Calu3 (cell line): ENCODE results near the gene NAT8L. TPM values are rescaled to one million over a fixed set of nuclear protein-coding genes. Genes with fewer than 3 reads are reported as not detected.

Source experiments
- BruUV-seq: library from RNA; stranded (reverse); fragments of 400-500 nt; replicated peaks from 2 replicates; lab custom pipeline; 2021; lab: Mats Ljungman, UMichigan
- CTCF ChIA-PET: fragments of 300-600 bp; sonication (Branson Sonifier 250); formaldehyde crosslinking; loops from one replicate; lab custom pipeline; 2022; ENCODE audit warnings: antibody characterized with exemption; lab: Charles Lee
- DNase-seq: peaks from one replicate; pipeline ENCODE4 v3.0.0; 2022
- H3K27ac Mint-ChIP-seq: one replicate; pipeline ENCODE4 v1.8.0; 2022; ENCODE audit warnings: mixed read lengths; ENCODE audit not compliant: unreplicated experiment
- H3K27me3 Mint-ChIP-seq: one replicate; pipeline ENCODE4 v1.8.0; 2022; ENCODE audit warnings: mixed read lengths; ENCODE audit not compliant: unreplicated experiment
- H3K36me3 Mint-ChIP-seq: one replicate; pipeline ENCODE4 v1.8.0; 2022; ENCODE audit warnings: mild to moderate bottlenecking, moderate library complexity, mixed read lengths; ENCODE audit not compliant: insufficient read depth, unreplicated experiment
- H3K4me1 Mint-ChIP-seq: one replicate; pipeline ENCODE4 v1.8.0; 2022; ENCODE audit warnings: mild to moderate bottlenecking, low read depth, mixed read lengths; ENCODE audit not compliant: unreplicated experiment
- H3K4me3 Mint-ChIP-seq: one replicate; pipeline ENCODE4 v1.8.0; 2022; ENCODE audit warnings: mild to moderate bottlenecking, low read depth, moderate library complexity, mixed read lengths; ENCODE audit not compliant: unreplicated experiment
- H3K9me3 Mint-ChIP-seq: one replicate; pipeline ENCODE4 v1.8.0; 2022; ENCODE audit warnings: low read depth, mixed read lengths; ENCODE audit not compliant: unreplicated experiment
- intact Hi-C: fragments of 100-400 bp; cut with micrococcal nuclease; formaldehyde crosslinking; loops from one replicate; pipeline ENCODE4 v1.10.0; 2022; ENCODE audit not compliant: unreplicated experiment
- total RNA-seq: library from RNA; stranded (reverse); gene quantifications from 2 replicates; pipeline ENCODE4 v1.2.3, GENCODE V29; 2022
- TF ChIP-seq, protein P1 (sequence below): fragments of 200-600 bp; IDR thresholded peaks from one replicate; pipeline ENCODE4 v1.8.0; 2022; ENCODE audit warnings: antibody characterized with exemption; ENCODE audit not compliant: unreplicated experiment

NAT8L gene
- total RNA-seq, 1 experiment from 2014 or later = 0.83 TPM

DNA sequence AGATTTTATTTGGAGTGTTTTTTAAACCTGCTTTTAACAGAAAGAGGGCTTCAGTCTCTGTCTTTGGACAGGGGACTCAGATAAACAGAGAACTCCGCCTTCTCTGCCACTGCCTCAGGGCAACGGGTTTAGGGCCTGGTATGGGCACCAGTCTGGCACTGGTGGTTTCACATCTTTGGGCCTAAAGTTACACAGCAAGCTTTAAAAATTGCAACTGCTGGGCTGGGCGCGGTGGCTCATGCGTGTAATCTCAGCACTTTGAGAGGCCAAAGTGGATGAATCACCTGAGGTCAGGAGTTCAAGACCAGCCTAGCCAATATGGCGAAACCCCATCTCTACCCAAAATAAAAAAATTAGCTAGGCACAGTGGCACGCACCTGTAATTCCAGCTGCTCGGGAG is 10.3 kb upstream of the NAT8L start:
- Mint-ChIP-seq H3K27ac (no peak overlapping the region), H3K4me3 (no peak overlapping the region), H3K36me3 (no peaks in the 10 kb centered on the region), H3K4me1 (no peaks in the 10 kb centered on the region), H3K9me3 (no peaks in the 10 kb centered on the region), H3K27me3 (no peaks in the 10 kb centered on the region)
- BruUV-seq = no TSS peak
- intact Hi-C loops = no loop called here
- DNase-seq = no peak
- TF ChIP-seq, protein P1, sequence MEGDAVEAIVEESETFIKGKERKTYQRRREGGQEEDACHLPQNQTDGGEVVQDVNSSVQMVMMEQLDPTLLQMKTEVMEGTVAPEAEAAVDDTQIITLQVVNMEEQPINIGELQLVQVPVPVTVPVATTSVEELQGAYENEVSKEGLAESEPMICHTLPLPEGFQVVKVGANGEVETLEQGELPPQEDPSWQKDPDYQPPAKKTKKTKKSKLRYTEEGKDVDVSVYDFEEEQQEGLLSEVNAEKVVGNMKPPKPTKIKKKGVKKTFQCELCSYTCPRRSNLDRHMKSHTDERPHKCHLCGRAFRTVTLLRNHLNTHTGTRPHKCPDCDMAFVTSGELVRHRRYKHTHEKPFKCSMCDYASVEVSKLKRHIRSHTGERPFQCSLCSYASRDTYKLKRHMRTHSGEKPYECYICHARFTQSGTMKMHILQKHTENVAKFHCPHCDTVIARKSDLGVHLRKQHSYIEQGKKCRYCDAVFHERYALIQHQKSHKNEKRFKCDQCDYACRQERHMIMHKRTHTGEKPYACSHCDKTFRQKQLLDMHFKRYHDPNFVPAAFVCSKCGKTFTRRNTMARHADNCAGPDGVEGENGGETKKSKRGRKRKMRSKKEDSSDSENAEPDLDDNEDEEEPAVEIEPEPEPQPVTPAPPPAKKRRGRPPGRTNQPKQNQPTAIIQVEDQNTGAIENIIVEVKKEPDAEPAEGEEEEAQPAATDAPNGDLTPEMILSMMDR = no peak
- CTCF ChIA-PET = no interaction called here

- intact Hi-C loops = no loop called here
- no peaks in the 10 kb centered on the region for H3K27me3 Mint-ChIP-seq
- CTCF ChIA-PET = no interaction called here
- no peak overlapping the region for H3K27ac Mint-ChIP-seq
- DNase-seq = no peak
- no peaks in the 10 kb centered on the region for H3K9me3 Mint-ChIP-seq
- H3K4me3 Mint-ChIP-seq = no peak overlapping the region
- H3K4me1 Mint-ChIP-seq = no peaks in the 10 kb centered on the region
- no peaks in the 10 kb centered on the region for H3K36me3 Mint-ChIP-seq
- BruUV-seq = no TSS peak
- TF ChIP-seq, protein P1 = no peak
Observed at GRCh38 chr4:2049381-2049780, 9.7 kb upstream of the NAT8L start.

DNA sequence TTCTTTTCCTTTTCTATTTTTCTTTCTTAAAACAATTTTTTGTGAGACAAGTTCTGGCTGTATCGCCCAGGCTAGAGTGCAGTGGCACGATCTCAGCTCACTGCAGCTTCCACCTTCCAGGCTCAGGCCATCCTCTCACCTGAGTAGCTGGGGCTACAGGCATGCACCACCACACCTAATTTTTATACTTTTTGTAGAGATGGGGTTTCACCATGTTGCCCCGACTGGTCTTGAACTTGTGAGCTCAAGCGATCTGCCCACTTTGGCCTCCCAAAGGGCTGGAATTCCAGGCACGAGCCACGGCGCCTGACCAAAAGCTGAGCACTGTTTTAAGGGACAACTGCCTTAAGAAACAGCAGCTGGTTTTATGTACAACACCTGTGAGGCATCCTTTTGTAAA is 9.3 kb upstream of the NAT8L start:
- no peak overlapping the region for H3K4me3 Mint-ChIP-seq
- H3K27ac Mint-ChIP-seq = no peak overlapping the region
- CTCF ChIA-PET = interaction anchor here (0.6 kb wide), 1 partner anchor 101 kb away, joined by 8 read pairs; no protein-coding TSS in a partner anchor
- H3K9me3 Mint-ChIP-seq = no peaks in the 10 kb centered on the region
- intact Hi-C loops = no loop called here
- BruUV-seq = no TSS peak
- H3K4me1 Mint-ChIP-seq = no peaks in the 10 kb centered on the region
- DNase-seq = no peak
- TF ChIP-seq, protein P1 = no peak
- no peaks in the 10 kb centered on the region for H3K36me3 Mint-ChIP-seq
- H3K27me3 Mint-ChIP-seq = no peaks in the 10 kb centered on the region

DNA sequence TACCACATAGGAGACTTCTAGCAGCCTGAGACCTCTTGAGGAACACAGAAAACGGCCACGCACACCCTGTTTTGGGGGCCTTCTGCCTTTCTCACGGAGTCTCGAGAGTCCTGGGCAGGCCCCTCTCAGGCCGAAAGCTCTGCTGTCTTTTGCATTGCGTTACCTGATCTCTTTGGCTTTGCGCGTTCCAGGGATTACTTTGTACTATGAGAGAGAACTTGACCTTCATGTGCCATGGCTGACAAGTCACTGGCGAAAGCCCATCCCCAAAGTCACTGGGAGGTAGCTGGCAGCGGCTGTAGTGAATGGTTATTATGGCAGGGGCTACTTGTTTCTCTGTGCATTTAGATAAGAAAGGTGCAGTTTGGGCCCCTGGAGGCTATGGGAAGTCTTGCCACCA is 8.0 kb upstream of the NAT8L start:
- Mint-ChIP-seq H3K9me3 (no peaks in the 10 kb centered on the region), H3K27ac (no peak overlapping the region), H3K4me3 (no peak overlapping the region), H3K36me3 (no peaks in the 10 kb centered on the region), H3K27me3 (peaks cover 11% of the 10 kb centered on the region), H3K4me1 (no peaks in the 10 kb centered on the region)
- TF ChIP-seq, protein P1 = no peak
- CTCF ChIA-PET = no interaction called here
- DNase-seq = no peak
- intact Hi-C loops = no loop called here
- BruUV-seq = no TSS peak
